ENCODE measurements around the gene ABHD1. TPM values are rescaled to one million over a fixed set of nuclear protein-coding genes. Genes with fewer than 3 reads are reported as not detected.

ABHD1 gene
- total and polyA plus RNA-seq, 2 donors (not counting 3 experiments of a cell fraction or from before 2014, with no cell fraction given), result 0.07 TPM; not detected in 1

GRCh38 chr2:27092696-27093429, 30.8 kb upstream of the ABHD1 start:
- Histone ChIP-seq H3K4me3 (replicated peaks in 1 of 3; ENCODE audit: insufficient read depth in 1 of 3, low read depth in 1 of 3, low read length in 3 of 3) (no peak overlapping the region), H3K27ac (ENCODE audit: insufficient read depth, low read depth, low read length) (no peak overlapping the region), H3K79me2 (ENCODE audit: control insufficient read depth, insufficient read depth, low read length) (no peaks in the 10 kb centered on the region), H4K20me1 (replicated peaks; ENCODE audit: control insufficient read depth, extremely low read depth, insufficient read depth, low read length) (no peaks in the 10 kb centered on the region), H3K36me3 (ENCODE audit: control insufficient read depth in 2 of 2, extremely low read depth in 1 of 2, insufficient read depth in 2 of 2, low read length in 2 of 2) (no peaks in the 10 kb centered on the region), H3K4me1 (ENCODE audit: control insufficient read depth, extremely low read depth, insufficient read depth, low read length) (no peaks in the 10 kb centered on the region), H3K9me3 (replicated peaks; ENCODE audit: control insufficient read depth, insufficient read depth, low read length) (no peaks in the 10 kb centered on the region), H3K9me1 (replicated peaks; ENCODE audit: control insufficient read depth, extremely low read depth, insufficient read depth, low read length) (no peaks in the 10 kb centered on the region), H3K4me2 (ENCODE audit: insufficient read depth, low read length) (no peak overlapping the region), H3K27me3 (ENCODE audit: control insufficient read depth in 2 of 2, insufficient read depth in 2 of 2, low read length in 2 of 2) (no peaks in the 10 kb centered on the region), H2AFZ (ENCODE audit: low read depth, low read length) (no peak overlapping the region), H3K9ac (replicated peaks; ENCODE audit: extremely low read depth, insufficient read depth, low read length) (no peak overlapping the region)
- no peak for FAIRE-seq
- intact Hi-C loops (cut with micrococcal nuclease), result no loop called here
- no peak for TF ChIP-seq POLR2A (IDR thresholded peaks at IDR 0.05; ENCODE audit: low read depth, low read length)
- no peak for TF ChIP-seq JUN (IDR thresholded peaks at IDR 0.05; ENCODE audit: borderline replicate concordance, insufficient read depth, insufficient read length, low read depth)
- no peak for TF ChIP-seq MYC (IDR thresholded peaks at IDR 0.05; ENCODE audit: low read depth, low read length)
- no peak for TF ChIP-seq FOS (IDR thresholded peaks at IDR 0.05; ENCODE audit: borderline replicate concordance, insufficient read depth, low read length)
- TF ChIP-seq CTCF (IDR thresholded peaks at IDR 0.05; ENCODE audit: extremely low read depth in 1 of 2, insufficient read depth in 1 of 2, low read depth in 1 of 2, low read length in 2 of 2), result no peak
- dilution Hi-C loops (cut with MboI; ENCODE audit: extremely low pct_ligation_motif_present, low sequenced_read_pairs), result no loop called here
- no TSS peak for BruUV-seq (replicated peaks)
- ChIA-PET POLR2A (interaction anchor here (0.6 kb wide), 1 partner anchor 156 kb away, joined by 3 read pairs; no protein-coding TSS in a partner anchor), CTCF (interaction anchor here (1.0 to 1.7 kb wide), 4 partner anchors 99 to 247 kb away, joined by 3 to 5 read pairs (median 4); no protein-coding TSS in a partner anchor)
- DNase-seq (ENCODE audit: low read depth, low spot score), result no peak

All from endothelial cell of umbilical vein (primary cell).